ENCODE measurements around the gene C1orf56. TPM values are rescaled to one million over a fixed set of nuclear protein-coding genes. Genes with fewer than 3 reads are reported as not detected.

Gene C1orf56, protein sequence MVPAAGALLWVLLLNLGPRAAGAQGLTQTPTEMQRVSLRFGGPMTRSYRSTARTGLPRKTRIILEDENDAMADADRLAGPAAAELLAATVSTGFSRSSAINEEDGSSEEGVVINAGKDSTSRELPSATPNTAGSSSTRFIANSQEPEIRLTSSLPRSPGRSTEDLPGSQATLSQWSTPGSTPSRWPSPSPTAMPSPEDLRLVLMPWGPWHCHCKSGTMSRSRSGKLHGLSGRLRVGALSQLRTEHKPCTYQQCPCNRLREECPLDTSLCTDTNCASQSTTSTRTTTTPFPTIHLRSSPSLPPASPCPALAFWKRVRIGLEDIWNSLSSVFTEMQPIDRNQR
- total RNA-seq = 0.80 TPM
- polyA plus RNA-seq = 2.1 TPM
- long read RNA-seq, donor 1, partial matches to known transcripts = 0 of 9 reads
- long read RNA-seq, donor 1, other reads (novel, unspliced or antisense) = 9 of 9 reads
- long read RNA-seq, donor 2, partial matches to known transcripts = 0 of 1 reads
- long read RNA-seq, donor 2, other reads (novel, unspliced or antisense) = 0 of 1 reads
- long read RNA-seq, donor 3 = 0 reads
- long read RNA-seq, donor 4, partial matches to known transcripts = 113 of 113 reads
- long read RNA-seq, donor 4, other reads (novel, unspliced or antisense) = 0 of 113 reads
- long read RNA-seq, donor 5, partial matches to known transcripts = 178 of 180 reads
- long read RNA-seq, donor 5, other reads (novel, unspliced or antisense) = 0 of 180 reads
- long read RNA-seq, donor 6, partial matches to known transcripts = 6 of 6 reads
- long read RNA-seq, donor 6, other reads (novel, unspliced or antisense) = 0 of 6 reads
- long read RNA-seq, donor 7, partial matches to known transcripts = 27 of 99 reads
- long read RNA-seq, donor 7, other reads (novel, unspliced or antisense) = 70 of 99 reads
- long read RNA-seq, donor 8, partial matches to known transcripts = 0 of 18 reads
- long read RNA-seq, donor 8, other reads (novel, unspliced or antisense) = 18 of 18 reads
- long read RNA-seq, donor 9 = 0 reads
- long read RNA-seq, donor 10, partial matches to known transcripts = 59 of 60 reads
- long read RNA-seq, donor 10, other reads (novel, unspliced or antisense) = 0 of 60 reads

DNA sequence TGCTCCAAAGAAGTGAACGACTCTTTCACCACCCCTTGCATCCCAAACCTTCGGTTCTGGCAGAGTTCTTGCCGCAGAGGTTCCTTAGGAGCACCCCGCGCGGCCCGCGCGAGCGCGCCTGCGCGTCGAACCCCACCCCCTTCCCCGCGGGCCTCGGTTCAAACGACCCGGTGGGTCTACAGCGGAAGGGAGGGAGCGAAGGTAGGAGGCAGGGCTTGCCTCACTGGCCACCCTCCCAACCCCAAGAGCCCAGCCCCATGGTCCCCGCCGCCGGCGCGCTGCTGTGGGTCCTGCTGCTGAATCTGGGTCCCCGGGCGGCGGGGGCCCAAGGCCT, at the start of gene C1orf56:
C1orf56 (plus strand) TSS at position 161 of the 334 bp plus-strand sequence; CDS start at position 258, 97 bp downstream.
- Histone ChIP-seq H3K4me3 (ENCODE audit: low read length in 2 of 2) (peak within 1 kb of the TSS; percentile 74 to 76), H3K27me3 (ENCODE audit: control insufficient read depth in 2 of 2, insufficient read depth in 1 of 2, low read length in 1 of 2) (peaks cover 0 to 5% of the 10 kb centered on the region in 2 donors), H3K36me3 (ENCODE audit: control insufficient read depth in 2 of 2, insufficient read depth in 2 of 2, low read length in 1 of 2) (peaks cover 10 to 27% of the 10 kb centered on the region in 2 donors), H3K9me3 (ENCODE audit: control insufficient read depth in 2 of 2, insufficient read depth in 1 of 2, low read length in 1 of 2) (no peaks in the 10 kb centered on the region), H3K4me1 (ENCODE audit: control insufficient read depth in 2 of 2, insufficient read depth in 2 of 2, low read length in 2 of 2) (peaks cover 7 to 14% of the 10 kb centered on the region in 2 donors), H3K27ac (ENCODE audit: low read depth in 1 of 2, low read length in 1 of 2) (peak within 1 kb of the TSS; percentile 38 to 48)
- DNase-seq (ENCODE audit: low read depth in 6 of 9, low spot score in 9 of 9) = peak in 5 of 9 donors; percentile 27 to 72 (median 53)
- under 1% methylated on average over 29 of the region's 29 CpGs for WGBS

GRCh38 chr1:150997949-150998348, 49.6 kb upstream of the C1orf56 start:
- H3K27ac ChIP-seq (ENCODE audit: low read depth in 1 of 2, low read length in 1 of 2) = no peak overlapping the region
- peaks cover 0 to 4% of the 10 kb centered on the region in 2 donors for H3K36me3 ChIP-seq (ENCODE audit: control insufficient read depth in 2 of 2, insufficient read depth in 2 of 2, low read length in 1 of 2)
- 86% methylated on average over 5 of the region's 5 CpGs for WGBS
- H3K4me3 ChIP-seq (ENCODE audit: low read length in 2 of 2) = no peak overlapping the region
- no peak for DNase-seq (ENCODE audit: low read depth in 6 of 9, low spot score in 9 of 9)
- H3K4me1 ChIP-seq (ENCODE audit: control insufficient read depth in 2 of 2, insufficient read depth in 2 of 2, low read length in 2 of 2) = peaks cover 9 to 20% of the 10 kb centered on the region in 2 donors
- no peaks in the 10 kb centered on the region for H3K27me3 ChIP-seq (ENCODE audit: control insufficient read depth in 2 of 2, insufficient read depth in 1 of 2, low read length in 1 of 2)
- no peaks in the 10 kb centered on the region for H3K9me3 ChIP-seq (ENCODE audit: control insufficient read depth in 2 of 2, insufficient read depth in 1 of 2, low read length in 1 of 2)

- peak in 1 of 9 donors; percentile 38 for DNase-seq (ENCODE audit: low read depth in 6 of 9, low spot score in 9 of 9)
- Histone ChIP-seq H3K9me3 (ENCODE audit: control insufficient read depth in 2 of 2, insufficient read depth in 1 of 2, low read length in 1 of 2) (no peaks in the 10 kb centered on the region), H3K4me3 (ENCODE audit: low read length in 2 of 2) (no peak overlapping the region), H3K27ac (ENCODE audit: low read depth in 1 of 2, low read length in 1 of 2) (no peak overlapping the region), H3K36me3 (ENCODE audit: control insufficient read depth in 2 of 2, insufficient read depth in 2 of 2, low read length in 1 of 2) (peaks cover 0 to 4% of the 10 kb centered on the region in 2 donors), H3K4me1 (ENCODE audit: control insufficient read depth in 2 of 2, insufficient read depth in 2 of 2, low read length in 2 of 2) (peaks cover 15 to 32% of the 10 kb centered on the region in 2 donors), H3K27me3 (ENCODE audit: control insufficient read depth in 2 of 2, insufficient read depth in 1 of 2, low read length in 1 of 2) (no peaks in the 10 kb centered on the region)
- 25% methylated on average over 17 of the region's 17 CpGs for WGBS
Observed at GRCh38 chr1:150999051-150999674, 48.4 kb upstream of the C1orf56 start.

DNA sequence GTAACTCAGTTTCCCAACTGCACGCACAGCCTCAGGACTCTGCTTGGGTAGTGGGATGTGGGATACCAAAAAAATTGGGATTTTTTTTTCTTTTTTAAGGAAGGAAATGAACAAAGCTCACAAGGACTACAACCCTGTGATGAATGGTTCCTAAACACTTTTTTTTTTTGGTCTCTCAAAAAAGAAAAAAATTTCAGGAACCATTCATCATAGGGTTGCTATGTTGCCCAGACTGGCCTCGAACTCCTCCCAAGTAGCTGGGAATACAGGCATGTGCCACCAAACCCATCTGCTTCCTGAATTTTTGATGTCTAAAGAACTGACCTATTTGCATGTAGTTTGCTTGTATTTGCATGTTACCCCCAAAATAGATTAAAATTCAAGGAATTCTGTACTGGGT, 47.6 kb upstream of the C1orf56 start:
- H3K27me3 ChIP-seq (ENCODE audit: control insufficient read depth in 2 of 2, insufficient read depth in 1 of 2, low read length in 1 of 2) = no peaks in the 10 kb centered on the region
- no peak overlapping the region for H3K4me3 ChIP-seq (ENCODE audit: low read length in 2 of 2)
- H3K9me3 ChIP-seq (ENCODE audit: control insufficient read depth in 2 of 2, insufficient read depth in 1 of 2, low read length in 1 of 2) = no peaks in the 10 kb centered on the region
- H3K27ac ChIP-seq (ENCODE audit: low read depth in 1 of 2, low read length in 1 of 2) = no peak overlapping the region
- DNase-seq (ENCODE audit: low read depth in 6 of 9, low spot score in 9 of 9) = no peak
- 89% methylated on average over 2 of the region's 2 CpGs for WGBS
- peaks cover 15 to 35% of the 10 kb centered on the region in 2 donors for H3K4me1 ChIP-seq (ENCODE audit: control insufficient read depth in 2 of 2, insufficient read depth in 2 of 2, low read length in 2 of 2)
- H3K36me3 ChIP-seq (ENCODE audit: control insufficient read depth in 2 of 2, insufficient read depth in 2 of 2, low read length in 1 of 2) = peaks cover 0 to 4% of the 10 kb centered on the region in 2 donors

DNA sequence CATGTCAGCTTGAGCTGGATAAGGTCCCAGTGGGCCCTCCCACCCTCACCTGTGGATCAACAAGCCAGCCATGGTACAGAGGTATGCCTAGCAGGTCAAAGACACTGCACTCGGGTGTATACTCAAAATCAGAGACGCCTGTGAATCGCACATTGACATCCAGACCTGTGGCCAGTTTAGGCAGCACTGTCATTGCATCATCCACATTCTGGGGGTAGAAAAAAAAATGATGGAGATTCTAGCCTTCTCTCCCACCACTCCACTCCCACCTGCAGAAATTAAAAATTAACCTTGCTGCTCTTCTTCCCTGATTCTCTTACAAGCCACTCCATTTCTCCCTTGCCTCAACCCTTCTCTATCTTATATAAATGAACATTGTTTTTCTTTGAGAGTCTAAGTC, 47.1 kb upstream of the C1orf56 start:
- H3K27ac ChIP-seq (ENCODE audit: low read depth in 1 of 2, low read length in 1 of 2) = no peak overlapping the region
- no peak for DNase-seq (ENCODE audit: low read depth in 6 of 9, low spot score in 9 of 9)
- no peaks in the 10 kb centered on the region for H3K9me3 ChIP-seq (ENCODE audit: control insufficient read depth in 2 of 2, insufficient read depth in 1 of 2, low read length in 1 of 2)
- no peaks in the 10 kb centered on the region for H3K27me3 ChIP-seq (ENCODE audit: control insufficient read depth in 2 of 2, insufficient read depth in 1 of 2, low read length in 1 of 2)
- no peak overlapping the region for H3K4me3 ChIP-seq (ENCODE audit: low read length in 2 of 2)
- peaks cover 0 to 4% of the 10 kb centered on the region in 2 donors for H3K36me3 ChIP-seq (ENCODE audit: control insufficient read depth in 2 of 2, insufficient read depth in 2 of 2, low read length in 1 of 2)
- WGBS = 96% methylated on average over 3 of the region's 3 CpGs
- peaks cover 15 to 37% of the 10 kb centered on the region in 2 donors for H3K4me1 ChIP-seq (ENCODE audit: control insufficient read depth in 2 of 2, insufficient read depth in 2 of 2, low read length in 2 of 2)

GRCh38 chr1:151001602-151002001, 45.9 kb upstream of the C1orf56 start:
- no peak overlapping the region for H3K27ac ChIP-seq (ENCODE audit: low read depth in 1 of 2, low read length in 1 of 2)
- H3K4me1 ChIP-seq (ENCODE audit: control insufficient read depth in 2 of 2, insufficient read depth in 2 of 2, low read length in 2 of 2) = peaks cover 25 to 45% of the 10 kb centered on the region in 2 donors
- H3K27me3 ChIP-seq (ENCODE audit: control insufficient read depth in 2 of 2, insufficient read depth in 1 of 2, low read length in 1 of 2) = no peaks in the 10 kb centered on the region
- H3K4me3 ChIP-seq (ENCODE audit: low read length in 2 of 2) = no peak overlapping the region
- no peak for DNase-seq (ENCODE audit: low read depth in 6 of 9, low spot score in 9 of 9)
- no peaks in the 10 kb centered on the region for H3K9me3 ChIP-seq (ENCODE audit: control insufficient read depth in 2 of 2, insufficient read depth in 1 of 2, low read length in 1 of 2)
- H3K36me3 ChIP-seq (ENCODE audit: control insufficient read depth in 2 of 2, insufficient read depth in 2 of 2, low read length in 1 of 2) = peaks cover 0 to 4% of the 10 kb centered on the region in 2 donors
- WGBS = 97% methylated on average over 4 of the region's 4 CpGs

- Histone ChIP-seq H3K36me3 (ENCODE audit: control insufficient read depth in 2 of 2, insufficient read depth in 2 of 2, low read length in 1 of 2) (peaks cover 0 to 4% of the 10 kb centered on the region in 2 donors), H3K4me3 (ENCODE audit: low read length in 2 of 2) (no peak overlapping the region), H3K4me1 (ENCODE audit: control insufficient read depth in 2 of 2, insufficient read depth in 2 of 2, low read length in 2 of 2) (peaks cover 30 to 49% of the 10 kb centered on the region in 2 donors), H3K27me3 (ENCODE audit: control insufficient read depth in 2 of 2, insufficient read depth in 1 of 2, low read length in 1 of 2) (no peaks in the 10 kb centered on the region), H3K27ac (ENCODE audit: low read depth in 1 of 2, low read length in 1 of 2) (no peak overlapping the region), H3K9me3 (ENCODE audit: control insufficient read depth in 2 of 2, insufficient read depth in 1 of 2, low read length in 1 of 2) (no peaks in the 10 kb centered on the region)
- DNase-seq (ENCODE audit: low read depth in 6 of 9, low spot score in 9 of 9) = no peak
- 99% methylated on average over 3 of the region's 3 CpGs for WGBS
Observed at GRCh38 chr1:151002051-151002450, 45.5 kb upstream of the C1orf56 start.

DNA sequence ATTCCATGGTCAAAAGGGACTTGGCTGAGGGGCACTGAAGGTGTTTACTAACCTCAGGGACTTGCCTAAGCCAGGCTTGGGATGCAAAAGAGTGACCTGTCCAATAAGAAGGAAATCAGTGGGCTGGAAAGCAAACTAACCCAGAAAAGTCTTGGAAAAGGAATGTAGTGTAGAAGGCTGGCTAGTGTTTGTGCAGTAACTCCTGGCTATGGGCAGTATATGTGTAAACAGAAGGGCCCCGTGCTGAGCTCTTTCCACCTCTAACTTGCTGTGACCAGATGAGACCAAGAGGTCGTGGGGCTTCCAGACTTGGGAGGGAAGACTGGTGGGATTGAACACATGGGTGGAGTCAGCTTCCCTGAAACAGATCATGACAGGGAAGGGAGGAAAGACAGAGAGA, 44.9 kb upstream of the C1orf56 start:
- H3K27ac ChIP-seq (ENCODE audit: low read depth in 1 of 2, low read length in 1 of 2) = no peak overlapping the region
- H3K27me3 ChIP-seq (ENCODE audit: control insufficient read depth in 2 of 2, insufficient read depth in 1 of 2, low read length in 1 of 2) = no peaks in the 10 kb centered on the region
- no peaks in the 10 kb centered on the region for H3K9me3 ChIP-seq (ENCODE audit: control insufficient read depth in 2 of 2, insufficient read depth in 1 of 2, low read length in 1 of 2)
- no peak overlapping the region for H3K4me3 ChIP-seq (ENCODE audit: low read length in 2 of 2)
- peaks cover 0 to 1% of the 10 kb centered on the region in 2 donors for H3K36me3 ChIP-seq (ENCODE audit: control insufficient read depth in 2 of 2, insufficient read depth in 2 of 2, low read length in 1 of 2)
- no peak for DNase-seq (ENCODE audit: low read depth in 6 of 9, low spot score in 9 of 9)
- 83% methylated on average over 2 of the region's 2 CpGs for WGBS
- H3K4me1 ChIP-seq (ENCODE audit: control insufficient read depth in 2 of 2, insufficient read depth in 2 of 2, low read length in 2 of 2) = peaks cover 33 to 55% of the 10 kb centered on the region in 2 donors

Data from thymus (tissue), 14 donors.